Sigmoid colon (tissue), 7 donors: ENCODE measurements around the gene ACOXL. TPM values are rescaled to one million over a fixed set of nuclear protein-coding genes. Genes with fewer than 3 reads are reported as not detected.
"Not testable (repeated sequence)": the region's sequence is repeated elsewhere in the genome, so short reads cannot be mapped to it uniquely, and the experiment has no call there.

ENCODE experiments used
- DNase-seq: peaks from one replicate; pipeline ENCODE4 v3.0.0-alpha.2; 2019
- H3K27ac ChIP-seq, 4 donors: fragments of 200-600 bp; sonication (generic); one replicate each; pipeline ENCODE4 v1.5.1; 2016 to 2019; ENCODE audit warnings: mild to moderate bottlenecking in 1 of 4
- H3K27me3 ChIP-seq, 3 donors: fragments of 200-600 bp; sonication (generic); one replicate each; pipeline ENCODE4 v1.5.1; 2019; ENCODE audit warnings: mild to moderate bottlenecking in 1 of 3
- H3K36me3 ChIP-seq, 4 donors: fragments of 200-600 bp; sonication (generic); one replicate each; pipeline ENCODE4 v1.5.1; 2016 to 2019
- H3K4me1 ChIP-seq, 4 donors: fragments of 200-600 bp; sonication (generic); one replicate each; pipeline ENCODE4 v1.5.1; 2017 to 2019
- H3K4me3 ChIP-seq, 4 donors: fragments of 200-600 bp; sonication (generic); one replicate each; pipeline ENCODE4 v1.5.1; 2017 to 2019; ENCODE audit warnings: mild to moderate bottlenecking in 2 of 4, moderate library complexity in 1 of 4
- H3K9me3 ChIP-seq, 4 donors: fragments of 200-600 bp in 3 of 4; sonication (generic) in 3 of 4; one replicate each; pipeline versions ENCODE4 v1.5.1 to v1.6.1; 2013 to 2019
- EP300 ChIP-seq, 4 donors: sonication (generic); formaldehyde crosslinking; IDR thresholded peaks; one replicate each; pipeline ENCODE4 v1.6.1; 2017; ENCODE audit warnings: antibody characterized with exemption in 4 of 4
- POLR2A ChIP-seq, 2 donors: fragments of 450-650 bp; IDR thresholded peaks; one replicate each; pipeline ENCODE4 v1.6.1; 2016; ENCODE audit warnings: antibody characterized with exemption in 2 of 2, mild to moderate bottlenecking in 2 of 2, moderate library complexity in 2 of 2
- POLR2AphosphoS5 ChIP-seq, 4 donors: sonication (generic); formaldehyde crosslinking; IDR thresholded peaks; one replicate each; pipeline ENCODE4 v1.6.1; 2017; ENCODE audit warnings: antibody characterized with exemption in 4 of 4
- WGBS, 2 donors: extraction: QIAGEN DNeasy Blood & Tissue Kit; methylation state at CpG; one replicate each; pipeline ENCODE4 v1.1.7; 2013; 5-methylcytosine and 5-hydroxymethylcytosine counted together
- intact Hi-C: fragments of 100-400 bp; cut with DNase I; formaldehyde crosslinking; loops from one replicate; pipeline ENCODE4 v1.15.1; 2023
- polyA plus RNA-seq, 3 donors: library from polyadenylated mRNA; stranded (reverse); fragments of 200-250 nt; gene quantifications; one replicate each; pipeline ENCODE4 v1.2.3, GENCODE V29; 2013
- total RNA-seq, 4 donors: library from RNA; depleted of rRNA; stranded (reverse); fragments of >200 nt; gene quantifications; one replicate each; pipeline ENCODE4 v1.1.0, GENCODE V29; 2016
- TF ChIP-seq, protein P1 (sequence below), 4 experiments: fragments of 450-650 bp in 3 of 4; fragments of 200-600 bp in 1 of 4; IDR thresholded peaks; one replicate each; pipeline ENCODE4 v1.5.1; 2016 to 2019; ENCODE audit warnings: antibody characterized with exemption in 4 of 4, mild to moderate bottlenecking in 3 of 4, moderate library complexity in 2 of 4
- donor health status: healthy with polysubstance abuse.
- donor health status: Bipolar disorder and iron deficiency.
- donor health status: healthy.

Gene ACOXL
- total and polyA plus RNA-seq, 7 donors: 0.45 TPM; not detected in 6

GRCh38 chr2:110690083-110690965 is 42.0 kb upstream of the ACOXL start:
- H3K4me3 ChIP-seq: no peak overlapping the region
- no peak for DNase-seq
- no peak overlapping the region for H3K27ac ChIP-seq
- TF ChIP-seq, protein P1, sequence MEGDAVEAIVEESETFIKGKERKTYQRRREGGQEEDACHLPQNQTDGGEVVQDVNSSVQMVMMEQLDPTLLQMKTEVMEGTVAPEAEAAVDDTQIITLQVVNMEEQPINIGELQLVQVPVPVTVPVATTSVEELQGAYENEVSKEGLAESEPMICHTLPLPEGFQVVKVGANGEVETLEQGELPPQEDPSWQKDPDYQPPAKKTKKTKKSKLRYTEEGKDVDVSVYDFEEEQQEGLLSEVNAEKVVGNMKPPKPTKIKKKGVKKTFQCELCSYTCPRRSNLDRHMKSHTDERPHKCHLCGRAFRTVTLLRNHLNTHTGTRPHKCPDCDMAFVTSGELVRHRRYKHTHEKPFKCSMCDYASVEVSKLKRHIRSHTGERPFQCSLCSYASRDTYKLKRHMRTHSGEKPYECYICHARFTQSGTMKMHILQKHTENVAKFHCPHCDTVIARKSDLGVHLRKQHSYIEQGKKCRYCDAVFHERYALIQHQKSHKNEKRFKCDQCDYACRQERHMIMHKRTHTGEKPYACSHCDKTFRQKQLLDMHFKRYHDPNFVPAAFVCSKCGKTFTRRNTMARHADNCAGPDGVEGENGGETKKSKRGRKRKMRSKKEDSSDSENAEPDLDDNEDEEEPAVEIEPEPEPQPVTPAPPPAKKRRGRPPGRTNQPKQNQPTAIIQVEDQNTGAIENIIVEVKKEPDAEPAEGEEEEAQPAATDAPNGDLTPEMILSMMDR (IDR thresholded peaks at IDR 0.05): no peak
- no peak for TF ChIP-seq POLR2A (IDR thresholded peaks at IDR 0.05)
- TF ChIP-seq POLR2AphosphoS5 (IDR thresholded peaks at IDR 0.05): no peak
- no peak for TF ChIP-seq EP300 (IDR thresholded peaks at IDR 0.05)
- H3K4me1 ChIP-seq: no peaks in the 10 kb centered on the region
- H3K27me3 ChIP-seq: peaks cover 0 to 6% (median 0%) of the 10 kb centered on the region in 3 donors
- H3K9me3 ChIP-seq: peaks cover 0 to 3% (median 0%) of the 10 kb centered on the region in 4 donors
- intact Hi-C loops: no loop called here
- no peaks in the 10 kb centered on the region for H3K36me3 ChIP-seq
- WGBS, 2 donors: 94 to 95% methylated on average over 4 of the region's 4 CpGs

- peaks cover 0 to 6% (median 0%) of the 10 kb centered on the region in 3 donors for H3K27me3 ChIP-seq
- H3K9me3 ChIP-seq: peaks cover 0 to 3% (median 0%) of the 10 kb centered on the region in 4 donors
- no peak for TF ChIP-seq POLR2A (IDR thresholded peaks at IDR 0.05)
- no peak for TF ChIP-seq POLR2AphosphoS5 (IDR thresholded peaks at IDR 0.05)
- no peak for TF ChIP-seq EP300 (IDR thresholded peaks at IDR 0.05)
- TF ChIP-seq, protein P1 (IDR thresholded peaks at IDR 0.05): no peak
- no peaks in the 10 kb centered on the region for H3K4me1 ChIP-seq
- no peak overlapping the region for H3K4me3 ChIP-seq
- H3K36me3 ChIP-seq: no peaks in the 10 kb centered on the region
- no peak overlapping the region for H3K27ac ChIP-seq
- intact Hi-C loops: no loop called here
- WGBS, 2 donors: 95% methylated on average over 11 of the region's 11 CpGs
- DNase-seq: no peak
Measured at GRCh38 chr2:110691612-110692258, 40.6 kb upstream of the ACOXL start.

- 31 to 61% methylated on average over 5 of the region's 5 CpGs for WGBS, 2 donors
Measured at GRCh38 chr2:110695146-110695898, 37.1 kb upstream of the ACOXL start.

GRCh38 chr2:110698253-110698652 is 34.1 kb upstream of the ACOXL start:
- intact Hi-C loops, H3K27me3 ChIP-seq, DNase-seq, H3K4me3 ChIP-seq, H3K4me1 ChIP-seq, H3K9me3 ChIP-seq, H3K36me3 ChIP-seq, H3K27ac ChIP-seq: not testable (repeated sequence)
- no CpG with 5 or more reads among the region's 6 CpGs for WGBS, 2 donors

More at GRCh38 chr2:110695146-110695898, 37.1 kb upstream of the ACOXL start:
- H3K9me3 ChIP-seq, H3K4me1 ChIP-seq, H3K27ac ChIP-seq, DNase-seq, H3K4me3 ChIP-seq, H3K27me3 ChIP-seq, H3K36me3 ChIP-seq, intact Hi-C loops: not testable (repeated sequence)

DNA sequence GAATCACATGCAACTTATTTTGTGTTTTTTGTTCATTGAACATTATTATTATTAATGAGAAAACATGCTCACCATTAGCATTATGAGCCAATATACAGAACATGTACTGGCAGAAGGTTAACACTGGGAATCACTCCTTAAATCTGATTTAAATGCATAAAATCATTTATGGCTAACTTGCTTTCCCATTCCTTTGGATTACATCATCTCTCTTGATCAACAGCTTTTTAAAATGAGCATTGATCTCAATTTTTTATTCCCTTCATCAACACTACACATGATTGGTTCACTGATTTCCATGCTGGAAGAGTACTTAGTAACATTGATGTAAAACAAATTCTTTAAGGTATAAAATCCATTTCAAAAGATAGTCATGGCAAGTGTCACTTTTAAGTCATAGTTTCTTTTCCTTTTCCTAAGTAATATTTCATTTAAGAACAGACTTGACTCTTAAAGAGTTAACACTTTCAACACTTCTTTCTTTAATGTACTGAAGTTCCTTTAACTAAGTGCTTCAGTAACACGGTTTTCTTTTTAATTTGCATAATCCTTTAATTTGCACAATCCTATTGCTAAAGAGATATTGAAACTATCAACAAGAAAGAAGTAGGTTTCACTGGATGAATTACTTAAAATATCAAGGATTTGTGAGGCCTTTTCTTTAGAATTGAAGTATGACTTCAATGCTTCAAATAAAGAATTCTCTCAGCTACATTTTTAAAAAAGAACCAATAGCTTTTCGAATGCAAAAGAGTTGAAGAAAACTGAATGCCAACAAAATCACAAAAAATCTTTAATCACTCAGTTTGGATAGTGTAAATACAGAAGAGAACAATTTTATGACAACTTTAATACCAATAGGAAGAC is 29.6 kb upstream of the ACOXL start:
- Histone ChIP-seq H3K9me3 (no peaks in the 10 kb centered on the region), H3K27me3 (no peaks in the 10 kb centered on the region), H3K36me3 (no peaks in the 10 kb centered on the region), H3K27ac (no peak overlapping the region), H3K4me3 (no peak overlapping the region), H3K4me1 (no peaks in the 10 kb centered on the region)
- intact Hi-C loops: no loop called here
- no peak for DNase-seq
- 47 to 56% methylated on average over 2 of the region's 2 CpGs for WGBS, 2 donors
- TF ChIP-seq POLR2AphosphoS5 (IDR thresholded peaks at IDR 0.05) (no peak), EP300 (IDR thresholded peaks at IDR 0.05) (no peak), POLR2A (IDR thresholded peaks at IDR 0.05) (no peak)
- TF ChIP-seq, protein P1 (IDR thresholded peaks at IDR 0.05): no peak
